Astrocyte (in vitro differentiated cells and primary cell): Measurements from ENCODE around the gene ASCC2. TPM values are rescaled to one million over a fixed set of nuclear protein-coding genes. Genes with fewer than 3 reads are reported as not detected.

Experiments used
- DNase-seq: peaks from one replicate; pipeline ENCODE4 v3.0.0-alpha.2; 2010; ENCODE audit warnings: low read depth
- FAIRE-seq: peaks from 2 replicates; lab custom pipeline; 2011; peaks lifted over from hg19 to GRCh38; lab: Jason Lieb, UNC
- H2AFZ ChIP-seq: 2 replicates; pipeline ENCODE4 v1.6.0; 2012; ENCODE audit warnings: low read depth, low read length, inconsistent platforms
- H3K27ac ChIP-seq: 2 replicates; pipeline ENCODE4 v1.5.1; 2011; ENCODE audit warnings: low read depth, low read length, inconsistent platforms
- H3K27me3 ChIP-seq: 2 replicates; pipeline ENCODE4 v1.6.0; 2011; ENCODE audit warnings: low read length, inconsistent platforms; ENCODE audit not compliant: insufficient read depth
- H3K36me3 ChIP-seq: 2 replicates; pipeline ENCODE4 v1.5.1; 2011; ENCODE audit warnings: low read length, inconsistent platforms; ENCODE audit not compliant: insufficient read depth
- H3K4me1 ChIP-seq: 2 replicates; pipeline ENCODE4 v1.5.1; 2011; ENCODE audit warnings: low read length, inconsistent platforms; ENCODE audit not compliant: insufficient read depth
- H3K4me2 ChIP-seq: 2 replicates; pipeline ENCODE4 v1.6.0; 2012; ENCODE audit warnings: low read length, inconsistent platforms
- H3K4me3 ChIP-seq: 2 replicates; pipeline ENCODE4 v1.5.1; 2011; ENCODE audit warnings: low read depth, mild to moderate bottlenecking, low read length, inconsistent platforms; ENCODE audit not compliant: insufficient read depth
- H3K79me2 ChIP-seq: 2 replicates; pipeline ENCODE4 v1.6.0; 2012; ENCODE audit warnings: mild to moderate bottlenecking, low read length, inconsistent platforms; ENCODE audit not compliant: insufficient read depth
- H3K9ac ChIP-seq: 2 replicates; pipeline ENCODE4 v1.6.0; 2012; ENCODE audit warnings: mild to moderate bottlenecking, low read length, inconsistent platforms
- H3K9me3 ChIP-seq: 2 replicates; pipeline ENCODE4 v1.5.1; 2012; ENCODE audit warnings: low read depth, mild to moderate bottlenecking, low read length, inconsistent platforms; ENCODE audit not compliant: insufficient read depth
- H4K20me1 ChIP-seq: 2 replicates; pipeline ENCODE4 v1.6.0; 2012; ENCODE audit warnings: low read length, inconsistent platforms; ENCODE audit not compliant: insufficient read depth
- H3K27ac Mint-ChIP-seq: one replicate; pipeline ENCODE4 v1.8.0; 2021; ENCODE audit warnings: mild to moderate bottlenecking, mixed read lengths; ENCODE audit not compliant: unreplicated experiment
- H3K27me3 Mint-ChIP-seq: one replicate; pipeline ENCODE4 v1.8.0; 2021; ENCODE audit warnings: low read depth, mixed read lengths; ENCODE audit not compliant: unreplicated experiment
- H3K36me3 Mint-ChIP-seq: one replicate; pipeline ENCODE4 v1.8.0; 2021; ENCODE audit warnings: low read depth, mixed read lengths; ENCODE audit not compliant: unreplicated experiment
- H3K4me1 Mint-ChIP-seq: one replicate; pipeline ENCODE4 v1.8.0; 2021; ENCODE audit warnings: low read depth, mixed read lengths; ENCODE audit not compliant: unreplicated experiment
- H3K4me3 Mint-ChIP-seq: one replicate; pipeline ENCODE4 v1.8.0; 2021; ENCODE audit warnings: mild to moderate bottlenecking, moderate library complexity, mixed read lengths; ENCODE audit not compliant: unreplicated experiment
- H3K9me3 Mint-ChIP-seq: one replicate; pipeline ENCODE4 v1.8.0; 2021; ENCODE audit warnings: mild to moderate bottlenecking, mixed read lengths; ENCODE audit not compliant: unreplicated experiment
- CTCF ChIP-seq: IDR thresholded peaks from 2 replicates; pipeline ENCODE4 v1.5.1; 2011; ENCODE audit warnings: low read depth, mild to moderate bottlenecking, inconsistent platforms, low read length, moderate library complexity; ENCODE audit not compliant: insufficient read depth
- EZH2 ChIP-seq: IDR thresholded peaks from 2 replicates; pipeline ENCODE4 v1.6.1; 2012; ENCODE audit warnings: mild to moderate bottlenecking, low read length, inconsistent platforms; ENCODE audit not compliant: insufficient read depth
- total RNA-seq: library from RNA; stranded (reverse); gene quantifications from 2 replicates; pipeline ENCODE4 v1.2.1, GENCODE V29; 2021

The ASCC2 gene
- total RNA-seq, 1 donor from 2014 or later, result 71.2 TPM

GRCh38 chr22:29782061-29782845 is 55.8 kb downstream of the ASCC2 start:
- Histone ChIP-seq H3K9me3 (no peaks in the 10 kb centered on the region), H3K27ac (peak overlapping the region; percentile 97), H3K4me1 (peaks cover 40% of the 10 kb centered on the region), H3K36me3 (no peaks in the 10 kb centered on the region), H3K4me3 (no peak overlapping the region), H3K9ac (peak overlapping the region; percentile 44), H4K20me1 (no peaks in the 10 kb centered on the region), H3K27me3 (no peaks in the 10 kb centered on the region), H2AFZ (peak overlapping the region; percentile 21), H3K79me2 (no peaks in the 10 kb centered on the region), H3K4me2 (peak overlapping the region; percentile 13)
- TF ChIP-seq EZH2 (no peak), CTCF (no peak)
- DNase-seq (peak; percentile 59), FAIRE-seq (no peak)
- Mint-ChIP-seq H3K27ac (peak overlapping the region; percentile 100), H3K4me1 (peaks cover 34% of the 10 kb centered on the region), H3K9me3 (no peaks in the 10 kb centered on the region), H3K27me3 (no peaks in the 10 kb centered on the region), H3K36me3 (peaks cover 4% of the 10 kb centered on the region), H3K4me3 (no peak overlapping the region)

- peak overlapping the region; percentile 97 for H3K27ac ChIP-seq
- peak; percentile 99 for FAIRE-seq
- no peaks in the 10 kb centered on the region for H3K79me2 ChIP-seq
- H3K4me1 ChIP-seq, result peaks cover 40% of the 10 kb centered on the region
- H4K20me1 ChIP-seq, result no peaks in the 10 kb centered on the region
- Mint-ChIP-seq H3K4me3 (peak overlapping the region; percentile 64), H3K4me1 (peaks cover 34% of the 10 kb centered on the region), H3K36me3 (no peaks in the 10 kb centered on the region), H3K27ac (peak overlapping the region; percentile 100), H3K27me3 (no peaks in the 10 kb centered on the region), H3K9me3 (no peaks in the 10 kb centered on the region)
- H3K4me2 ChIP-seq, result peak overlapping the region; percentile 81
- no peaks in the 10 kb centered on the region for H3K27me3 ChIP-seq
- no peaks in the 10 kb centered on the region for H3K9me3 ChIP-seq
- H2AFZ ChIP-seq, result peak overlapping the region; percentile 68
- TF ChIP-seq CTCF (no peak), EZH2 (no peak)
- peak overlapping the region; percentile 86 for H3K9ac ChIP-seq
- H3K36me3 ChIP-seq, result no peaks in the 10 kb centered on the region
- H3K4me3 ChIP-seq, result peak overlapping the region; percentile 15
- peak; percentile 93 for DNase-seq
Measured at GRCh38 chr22:29780748-29781676, 57.1 kb downstream of the ASCC2 start.
